Measurements from ENCODE around the gene SGMS2.

SGMS2 gene

DNA sequence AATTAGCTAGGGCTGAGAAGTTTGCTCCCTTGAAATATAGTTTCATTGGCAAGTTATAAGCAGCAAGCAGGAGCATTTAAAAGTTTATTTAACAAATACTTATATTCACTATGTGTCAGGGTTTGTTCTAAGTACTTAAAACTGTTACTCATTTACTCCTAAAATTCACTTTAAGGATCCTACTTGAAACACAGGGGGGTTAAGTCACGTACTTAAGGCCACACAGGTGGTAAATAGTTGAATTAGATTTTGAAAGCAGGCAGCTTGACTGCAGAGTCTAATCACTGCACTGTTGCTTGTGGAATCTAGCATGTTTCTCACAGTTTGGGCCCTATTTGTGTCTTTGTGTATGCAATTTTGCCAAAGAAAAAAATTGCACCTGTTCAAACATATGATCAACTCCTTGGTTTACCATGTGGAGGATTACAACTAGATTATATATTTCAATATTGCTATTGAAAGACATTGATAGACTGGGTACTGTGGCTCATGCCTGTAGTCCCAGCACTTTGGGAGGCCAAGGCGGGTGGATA is 7.6 kb downstream of the SGMS2 start:
- H3K27ac Mint-ChIP-seq: no peak overlapping the region
- H3K9me3 Mint-ChIP-seq: peaks cover 3% of the 10 kb centered on the region
- no peaks in the 10 kb centered on the region for H3K4me1 Mint-ChIP-seq
- no peaks in the 10 kb centered on the region for H3K27me3 Mint-ChIP-seq (ENCODE audit: low read depth, poor library complexity)
- H3K36me3 Mint-ChIP-seq (ENCODE audit: low read depth): no peaks in the 10 kb centered on the region
- H3K4me3 Mint-ChIP-seq: no peak overlapping the region
- DNase-seq: no peak
- TF ChIP-seq, protein P1, sequence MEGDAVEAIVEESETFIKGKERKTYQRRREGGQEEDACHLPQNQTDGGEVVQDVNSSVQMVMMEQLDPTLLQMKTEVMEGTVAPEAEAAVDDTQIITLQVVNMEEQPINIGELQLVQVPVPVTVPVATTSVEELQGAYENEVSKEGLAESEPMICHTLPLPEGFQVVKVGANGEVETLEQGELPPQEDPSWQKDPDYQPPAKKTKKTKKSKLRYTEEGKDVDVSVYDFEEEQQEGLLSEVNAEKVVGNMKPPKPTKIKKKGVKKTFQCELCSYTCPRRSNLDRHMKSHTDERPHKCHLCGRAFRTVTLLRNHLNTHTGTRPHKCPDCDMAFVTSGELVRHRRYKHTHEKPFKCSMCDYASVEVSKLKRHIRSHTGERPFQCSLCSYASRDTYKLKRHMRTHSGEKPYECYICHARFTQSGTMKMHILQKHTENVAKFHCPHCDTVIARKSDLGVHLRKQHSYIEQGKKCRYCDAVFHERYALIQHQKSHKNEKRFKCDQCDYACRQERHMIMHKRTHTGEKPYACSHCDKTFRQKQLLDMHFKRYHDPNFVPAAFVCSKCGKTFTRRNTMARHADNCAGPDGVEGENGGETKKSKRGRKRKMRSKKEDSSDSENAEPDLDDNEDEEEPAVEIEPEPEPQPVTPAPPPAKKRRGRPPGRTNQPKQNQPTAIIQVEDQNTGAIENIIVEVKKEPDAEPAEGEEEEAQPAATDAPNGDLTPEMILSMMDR (IDR thresholded peaks at IDR 0.05): no peak

DNA sequence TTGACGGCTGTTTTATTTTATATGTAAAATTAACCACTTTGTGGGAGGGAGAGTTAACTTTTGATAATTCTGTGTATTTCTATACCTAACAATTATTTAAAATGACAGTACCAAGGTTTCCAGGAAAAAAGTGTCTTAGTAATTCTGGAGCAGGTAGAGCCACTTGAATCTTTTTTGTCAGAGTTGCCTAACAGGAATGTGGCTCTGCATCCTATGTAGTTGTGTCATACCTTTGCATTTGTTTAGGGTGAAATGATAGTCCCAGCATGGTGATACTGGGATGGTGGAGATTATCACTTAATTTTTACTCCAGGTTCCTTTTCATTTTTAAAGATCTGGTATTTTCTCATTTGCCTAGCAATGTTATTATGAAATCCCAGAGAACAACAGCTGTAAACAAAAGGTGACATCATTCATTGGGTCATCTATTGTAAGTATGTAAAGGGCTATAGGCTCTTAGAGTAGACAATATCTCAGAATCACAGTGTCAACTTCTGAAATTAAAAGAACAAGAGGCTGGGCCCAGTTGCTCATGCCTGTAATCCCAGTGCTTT is 9.6 kb downstream of the SGMS2 start:
- no peaks in the 10 kb centered on the region for H3K27me3 Mint-ChIP-seq (ENCODE audit: low read depth, poor library complexity)
- H3K4me1 Mint-ChIP-seq: no peaks in the 10 kb centered on the region
- peaks cover 3% of the 10 kb centered on the region for H3K9me3 Mint-ChIP-seq
- H3K4me3 Mint-ChIP-seq: no peak overlapping the region
- no peak for DNase-seq
- H3K27ac Mint-ChIP-seq: no peak overlapping the region
- TF ChIP-seq, protein P1 (IDR thresholded peaks at IDR 0.05): no peak
- H3K36me3 Mint-ChIP-seq (ENCODE audit: low read depth): no peaks in the 10 kb centered on the region

DNA sequence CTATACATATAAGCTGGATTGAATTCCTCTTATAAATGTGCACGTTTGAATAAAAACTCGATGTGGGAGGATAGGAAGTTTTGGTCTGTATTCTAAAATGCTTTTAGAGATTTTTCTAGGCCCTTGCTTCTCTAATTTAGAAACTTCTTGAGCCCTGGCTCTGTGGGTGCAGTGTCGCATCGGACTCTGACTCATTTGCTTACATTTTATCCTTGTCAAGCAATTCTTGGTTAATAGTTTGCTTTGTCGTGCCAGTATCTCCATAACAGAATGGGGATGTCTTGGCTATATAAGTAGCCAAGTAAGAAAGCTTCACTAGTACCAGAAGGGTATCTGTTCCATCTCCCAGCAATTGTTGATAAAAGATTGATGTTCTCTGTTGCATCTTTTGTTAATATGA is 10.7 kb downstream of the SGMS2 start:
- Mint-ChIP-seq H3K36me3 (ENCODE audit: low read depth) (no peaks in the 10 kb centered on the region), H3K27ac (no peak overlapping the region), H3K4me1 (no peaks in the 10 kb centered on the region)

GRCh38 chr4:107837317-107837716 is 12.6 kb downstream of the SGMS2 start:
- H3K36me3 Mint-ChIP-seq (ENCODE audit: low read depth): no peaks in the 10 kb centered on the region
- H3K27me3 Mint-ChIP-seq (ENCODE audit: low read depth, poor library complexity): no peaks in the 10 kb centered on the region

More for the DNA sequence above, 10.7 kb downstream of the SGMS2 start:
- TF ChIP-seq, protein P1 (IDR thresholded peaks at IDR 0.05): no peak
- no peak overlapping the region for H3K4me3 Mint-ChIP-seq
- no peaks in the 10 kb centered on the region for H3K27me3 Mint-ChIP-seq (ENCODE audit: low read depth, poor library complexity)
- H3K9me3 Mint-ChIP-seq: peaks cover 3% of the 10 kb centered on the region
- DNase-seq: no peak

DNA sequence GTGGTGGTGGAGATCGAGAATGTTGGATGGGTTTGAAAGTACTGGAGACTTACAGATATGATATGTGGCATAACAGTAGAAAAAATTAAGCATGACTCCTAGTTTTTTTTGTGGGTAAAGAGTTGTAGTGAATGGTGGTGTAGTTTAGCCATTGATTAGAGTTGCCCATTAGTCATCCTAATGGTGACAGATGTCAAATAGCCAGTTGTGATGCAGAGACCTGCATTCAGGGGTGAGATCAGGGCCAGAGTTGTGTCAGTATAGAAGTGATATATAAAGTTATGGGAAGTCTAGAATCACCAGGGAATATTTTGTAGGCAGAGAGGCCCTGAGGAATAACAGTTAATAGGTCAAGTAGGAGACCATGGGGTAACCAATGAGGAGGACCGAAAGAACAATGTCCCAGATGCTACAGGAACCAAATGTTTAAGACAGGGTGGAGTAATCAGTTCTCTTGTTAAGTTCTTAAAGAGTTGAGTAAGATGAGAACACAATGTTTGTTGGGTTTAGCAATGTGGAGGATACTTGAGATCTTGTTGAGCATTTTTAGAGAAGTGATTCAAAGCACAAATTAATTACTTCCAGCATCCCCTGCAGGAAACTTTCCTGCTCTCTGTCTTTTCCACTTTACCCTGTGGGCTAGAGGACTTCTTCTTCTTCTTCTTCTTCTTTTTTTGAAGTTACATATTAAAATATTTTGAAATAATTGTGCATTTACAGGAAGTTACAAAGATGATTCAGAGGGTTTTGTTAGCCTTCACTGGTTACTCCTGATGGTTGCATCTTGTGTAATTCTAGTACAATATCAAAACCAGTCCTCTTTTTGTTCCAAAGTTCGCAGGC is 13.3 kb downstream of the SGMS2 start:
- DNase-seq: no peak

More at GRCh38 chr4:107837317-107837716, 12.6 kb downstream of the SGMS2 start:
- Mint-ChIP-seq H3K9me3 (peaks cover 3% of the 10 kb centered on the region), H3K4me1 (no peaks in the 10 kb centered on the region), H3K4me3 (no peak overlapping the region), H3K27ac (no peak overlapping the region)
- TF ChIP-seq, protein P1 (IDR thresholded peaks at IDR 0.05): no peak
- no peak for DNase-seq

More for the DNA sequence above, 13.3 kb downstream of the SGMS2 start:
- Mint-ChIP-seq H3K36me3 (ENCODE audit: low read depth) (no peaks in the 10 kb centered on the region), H3K4me1 (no peaks in the 10 kb centered on the region), H3K9me3 (peaks cover 3% of the 10 kb centered on the region), H3K27me3 (ENCODE audit: low read depth, poor library complexity) (no peaks in the 10 kb centered on the region), H3K4me3 (no peak overlapping the region), H3K27ac (no peak overlapping the region)
- TF ChIP-seq, protein P1 (IDR thresholded peaks at IDR 0.05): no peak

Data from nephron progenitor cell (in vitro differentiated cells).